ENCODE results near the gene SRCAP.
A peak's percentile ranks its signal among the peaks of the same experiment; 100 is the strongest.

SRCAP gene

GRCh38 chr16:30777591-30778297 lies 78.8 kb downstream of the SRCAP start:
- no peak for DNase-seq

GRCh38 chr16:30778549-30779244 lies 79.7 kb downstream of the SRCAP start:
- DNase-seq: no peak

DNA sequence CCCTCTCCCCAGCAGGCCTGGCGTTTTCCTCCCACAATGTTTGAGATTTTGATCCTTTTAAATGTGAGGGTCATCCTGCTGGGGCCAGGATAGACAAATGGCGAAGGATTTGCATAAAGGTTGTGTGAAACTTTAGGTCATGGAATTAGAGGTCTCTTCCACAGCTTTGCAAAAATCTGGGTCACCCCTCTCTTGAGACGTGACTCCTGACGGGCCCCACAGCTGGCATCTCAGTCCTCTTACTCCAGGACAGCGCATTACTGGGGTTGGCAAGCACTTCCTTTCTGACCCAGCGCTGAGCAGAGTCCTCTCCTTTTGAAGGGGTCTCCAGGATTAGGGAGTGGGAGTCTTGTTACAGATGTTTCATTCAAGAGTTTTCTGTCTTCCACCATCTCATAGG lies 80.6 kb downstream of the SRCAP start:
- DNase-seq: no peak

DNA sequence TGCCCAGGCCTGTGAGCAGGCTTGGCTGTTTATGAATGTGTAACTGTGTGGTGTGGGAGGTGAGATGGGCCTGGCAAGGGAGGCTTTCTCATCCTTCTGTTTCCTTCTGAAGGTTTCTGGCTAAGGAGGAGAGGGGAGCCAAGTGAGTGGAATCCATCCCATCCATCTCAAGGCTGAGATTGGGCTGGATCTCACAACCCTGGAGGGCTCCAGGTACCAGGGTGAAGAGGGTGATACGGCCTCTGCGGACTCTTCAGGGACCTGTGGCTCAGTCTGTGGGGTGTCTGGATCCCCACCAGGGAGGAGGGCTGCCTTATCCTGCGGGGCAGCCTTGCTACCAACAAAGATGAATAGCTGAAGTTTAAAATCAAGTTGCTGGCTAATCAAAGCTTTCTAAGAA lies 81.0 kb downstream of the SRCAP start:
- no peak for DNase-seq

DNA sequence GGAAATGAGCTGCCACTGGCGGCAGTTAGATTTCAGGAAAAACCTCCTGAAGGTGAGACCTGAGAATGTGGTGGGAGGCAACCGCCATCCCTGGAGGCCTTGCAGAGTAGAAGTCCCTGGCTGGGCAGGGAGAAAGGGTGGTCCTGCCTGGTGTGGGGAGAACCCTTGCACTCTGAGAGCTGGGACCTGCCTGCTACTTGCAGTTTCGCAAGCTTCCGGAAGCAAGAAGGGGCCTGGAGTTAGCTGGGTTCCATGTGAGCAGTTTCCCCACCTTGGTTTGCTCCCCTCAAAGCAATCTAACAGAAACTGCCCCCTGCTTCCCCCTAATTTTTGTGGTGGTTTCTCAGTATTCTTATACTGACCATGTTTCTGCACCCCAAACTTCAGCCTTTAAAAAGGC lies 81.6 kb downstream of the SRCAP start:
- no peak for DNase-seq

DNA sequence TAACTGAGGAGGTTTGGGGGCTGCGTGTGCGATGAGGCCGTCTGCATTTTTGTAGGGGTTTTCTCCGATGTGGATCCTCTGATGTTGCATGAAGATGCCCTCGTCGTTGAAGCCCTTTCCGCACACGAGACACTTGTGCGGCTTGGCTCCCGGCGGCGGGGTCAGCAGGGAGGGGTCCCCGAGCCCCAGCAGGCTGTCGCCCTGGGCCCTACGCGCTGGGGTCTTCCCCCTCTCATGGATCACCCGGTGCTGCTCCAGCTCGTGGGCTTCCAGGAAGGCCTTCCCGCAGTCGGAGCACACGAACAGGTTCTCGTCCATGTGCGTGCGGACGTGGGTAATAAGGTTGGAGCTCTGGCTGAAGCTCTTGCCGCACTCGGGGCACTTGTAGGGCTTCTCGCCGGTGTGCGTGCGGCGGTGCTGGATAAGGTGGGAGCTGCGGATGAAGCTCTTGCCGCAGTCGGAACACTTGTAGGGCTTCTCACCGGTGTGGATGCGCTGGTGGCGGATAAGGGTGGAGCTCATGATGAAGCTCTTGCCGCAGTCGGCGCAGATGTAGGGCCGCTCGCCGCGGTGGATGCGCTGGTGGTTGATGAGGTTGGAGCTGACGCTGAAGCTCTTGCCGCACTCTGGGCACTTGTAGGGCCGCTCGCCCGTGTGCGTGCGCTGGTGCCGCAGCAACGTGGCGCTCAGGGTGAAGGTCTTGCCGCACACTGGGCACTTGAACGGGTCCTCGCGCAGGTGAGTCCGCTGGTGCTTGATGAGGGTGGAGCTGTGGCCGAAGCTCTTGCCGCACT lies 83.7 kb downstream of the SRCAP start:
- DNase-seq: no peak

GRCh38 chr16:30783280-30784109 lies 84.5 kb downstream of the SRCAP start:
- DNase-seq: no peak

GRCh38 chr16:30784215-30784614 lies 85.2 kb downstream of the SRCAP start:
- DNase-seq: no peak

- DNase-seq: no peak
Observed at GRCh38 chr16:30785126-30786106, 86.4 kb downstream of the SRCAP start.

GRCh38 chr16:30786115-30786935 lies 87.4 kb downstream of the SRCAP start:
- no peak for DNase-seq

DNA sequence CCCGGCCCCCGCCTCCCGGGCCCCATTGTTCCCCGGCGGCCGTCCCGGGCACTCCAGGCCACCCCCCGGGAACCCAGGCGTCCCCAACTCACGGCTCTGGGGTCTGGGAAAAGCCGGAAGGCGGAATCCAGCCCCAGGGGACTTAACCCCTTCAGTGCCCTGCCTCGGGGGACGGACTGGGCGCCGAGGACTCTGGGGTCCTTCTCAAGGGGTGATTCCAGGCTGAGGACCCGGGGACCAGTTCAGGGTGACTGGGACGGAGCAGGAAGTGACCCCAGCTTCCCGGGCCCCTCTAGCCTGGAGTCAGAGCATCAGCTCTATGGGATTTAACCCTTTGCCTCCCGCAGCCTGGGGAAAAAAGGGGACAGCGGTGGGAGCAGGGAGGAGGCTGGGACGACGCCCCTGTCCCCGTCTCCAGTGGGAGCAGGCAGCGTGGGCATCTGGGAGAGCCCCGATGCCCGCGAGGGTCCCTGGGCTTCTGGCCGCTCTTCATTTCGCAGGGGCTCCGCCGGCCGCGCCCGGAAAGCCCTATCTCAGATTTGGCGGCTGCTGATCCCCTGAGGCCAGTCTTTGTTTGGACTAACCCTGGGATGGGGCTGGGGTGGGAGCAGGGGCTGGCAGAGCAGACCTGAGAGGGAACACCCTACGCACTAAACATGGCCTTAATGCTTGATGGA lies 88.1 kb downstream of the SRCAP start, which contains the start of gene ZNF629:
Gene ZNF629, minus strand, starts transcription at position 270 of the 677 bp plus-strand sequence. CDS start 2,723 bp downstream, outside the sequence.
- DNase-seq: peak in 1 of 2 donors; percentile 26

DNA sequence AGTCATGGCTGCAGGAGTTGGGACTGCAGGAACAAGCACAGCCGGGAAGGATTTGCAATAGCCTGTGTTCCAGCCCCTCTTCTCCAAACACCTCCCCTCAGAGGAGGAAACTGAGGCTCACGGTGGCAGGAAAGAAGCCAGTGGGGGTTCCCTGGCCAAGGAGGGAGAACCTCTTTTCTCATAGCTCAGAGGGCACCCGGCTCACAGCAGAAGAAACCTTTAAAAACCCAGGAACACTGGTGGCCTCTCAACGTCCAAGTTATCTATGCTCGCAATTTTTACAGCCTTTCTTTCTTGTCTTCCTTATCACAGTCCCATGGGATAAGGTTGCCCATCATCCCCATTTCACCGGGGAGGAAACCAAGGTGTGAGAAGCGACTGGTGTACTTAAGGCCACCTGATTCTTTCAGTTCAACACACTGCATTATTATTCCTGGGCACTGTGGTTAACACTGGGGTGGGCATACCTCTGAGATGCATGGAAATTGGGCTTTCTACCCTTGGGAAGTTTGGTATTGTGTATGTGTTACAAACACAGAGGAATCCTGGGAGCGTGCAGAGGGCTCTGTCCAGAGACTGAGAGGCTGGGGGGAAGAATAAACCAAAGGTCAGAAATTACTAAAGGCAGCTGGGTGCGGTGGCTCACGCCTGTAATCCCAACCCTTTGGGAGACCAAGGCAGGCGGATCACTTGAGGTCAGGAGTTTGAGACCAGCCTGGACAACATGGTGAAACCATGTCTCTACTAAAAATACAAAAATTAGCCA lies 88.8 kb downstream of the SRCAP start:
- DNase-seq: no peak
